HG03442 (cell line): ENCODE measurements around the gene ANKRD36C.
"Not testable (repeated sequence)": the region's sequence is repeated elsewhere in the genome, so short reads cannot be mapped to it uniquely, and the experiment has no call there.

Experiments
- ATAC-seq: cut with Tn5 transposase; IDR thresholded peaks from one replicate; pipeline ENCODE4 v1.9.1; 2021; ENCODE audit warnings: mild to moderate bottlenecking, moderate library complexity; ENCODE audit not compliant: unreplicated experiment

Gene ANKRD36C

DNA sequence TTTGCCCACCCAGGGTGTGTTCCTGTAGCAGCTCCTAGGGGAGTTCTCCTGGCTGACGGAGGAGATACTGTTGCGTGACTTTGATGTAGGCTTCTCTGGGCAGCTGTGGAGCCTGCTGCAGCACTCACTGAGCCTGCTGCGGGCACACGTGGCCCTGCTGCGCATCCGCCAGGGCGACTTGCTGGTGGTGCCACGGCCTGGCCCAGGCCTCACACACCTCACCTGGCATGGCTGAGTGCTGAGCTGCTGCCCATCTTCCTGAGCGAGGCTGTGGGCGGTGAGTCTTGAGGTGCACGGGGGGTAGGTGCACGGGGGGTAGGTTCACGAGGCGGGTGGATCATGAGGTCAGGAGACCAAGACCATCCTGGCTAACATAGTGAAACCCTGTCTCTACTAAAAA is 191.7 kb downstream of the ANKRD36C start:
- no peak for ATAC-seq

DNA sequence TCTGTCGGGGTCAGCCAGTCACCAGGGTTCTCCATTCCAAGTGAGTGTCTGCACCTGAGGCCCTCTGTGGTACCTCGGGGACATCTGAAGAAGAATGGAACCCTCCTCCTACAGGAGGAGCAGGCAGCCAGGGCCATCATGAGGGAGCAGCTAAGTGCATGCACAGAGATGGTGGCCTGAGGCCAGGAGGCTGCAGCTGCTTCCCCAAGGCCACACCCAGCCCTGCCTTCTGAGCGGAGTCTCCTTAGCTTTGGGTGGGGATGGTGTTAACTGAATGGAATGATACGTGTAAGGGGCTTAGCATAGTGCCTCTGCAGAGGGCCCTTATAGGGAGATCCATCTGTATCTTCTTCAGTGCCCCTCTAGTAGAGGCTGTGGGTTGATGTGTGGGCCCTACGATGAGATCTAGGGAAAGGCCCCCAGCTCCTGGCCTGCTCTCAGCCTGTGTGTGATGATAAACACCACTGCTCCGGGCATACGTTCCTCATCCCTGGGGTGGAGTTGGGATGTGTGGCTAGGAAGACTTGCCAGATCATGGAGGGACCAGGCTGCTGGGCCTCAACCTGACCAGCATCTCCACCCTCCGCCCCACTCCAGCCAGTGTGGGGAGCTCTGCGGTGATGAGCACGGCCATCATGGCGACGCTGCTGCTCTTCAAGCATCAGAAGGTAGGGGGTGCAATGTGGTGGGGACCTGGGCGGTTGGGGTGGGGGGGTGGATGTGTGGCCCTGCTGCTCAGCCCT is 192.3 kb downstream of the ANKRD36C start:
- not testable (repeated sequence) for ATAC-seq

DNA sequence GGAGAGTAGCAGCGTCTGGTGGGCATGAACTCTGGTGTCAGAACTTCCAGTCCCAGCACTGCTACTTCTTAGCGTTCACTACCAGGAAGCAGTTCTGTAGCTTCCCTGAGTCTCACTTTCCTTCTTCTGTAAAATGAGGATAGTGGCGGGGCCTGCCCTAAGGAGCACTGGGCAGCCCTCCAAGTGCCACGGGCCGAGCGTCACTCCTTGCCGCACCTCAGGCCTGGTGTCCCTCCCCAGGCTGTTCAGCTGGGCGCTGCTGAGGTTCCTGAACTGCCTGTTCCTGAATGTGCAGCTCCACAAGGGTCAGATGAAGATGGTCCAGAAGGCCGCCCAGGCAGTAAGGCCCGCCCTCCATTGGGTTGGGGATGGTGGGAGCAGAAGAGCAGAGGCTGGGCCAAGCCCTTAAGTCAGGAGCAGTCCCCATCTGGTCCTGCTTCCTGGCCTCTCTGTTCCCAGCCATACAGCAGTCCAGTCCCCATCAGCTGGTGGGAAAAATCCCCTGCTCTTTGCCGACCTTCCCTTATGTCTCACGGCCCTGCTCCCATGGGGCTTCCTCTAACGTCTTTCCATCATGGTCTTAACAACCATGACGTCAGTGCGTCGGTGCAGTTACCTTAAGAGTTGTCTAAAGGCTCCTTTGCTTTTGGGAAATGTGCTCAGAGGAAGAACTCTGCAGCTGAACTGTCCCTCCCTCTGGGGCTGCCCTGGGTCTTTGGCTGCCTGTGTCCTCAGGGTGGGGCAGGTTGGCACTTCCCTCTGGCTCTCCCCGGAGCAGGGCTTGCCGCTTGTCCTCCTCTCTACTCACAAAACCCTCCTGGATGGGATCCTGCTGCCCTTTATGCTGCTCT is 195.2 kb downstream of the ANKRD36C start:
- ATAC-seq = not testable (repeated sequence)

DNA sequence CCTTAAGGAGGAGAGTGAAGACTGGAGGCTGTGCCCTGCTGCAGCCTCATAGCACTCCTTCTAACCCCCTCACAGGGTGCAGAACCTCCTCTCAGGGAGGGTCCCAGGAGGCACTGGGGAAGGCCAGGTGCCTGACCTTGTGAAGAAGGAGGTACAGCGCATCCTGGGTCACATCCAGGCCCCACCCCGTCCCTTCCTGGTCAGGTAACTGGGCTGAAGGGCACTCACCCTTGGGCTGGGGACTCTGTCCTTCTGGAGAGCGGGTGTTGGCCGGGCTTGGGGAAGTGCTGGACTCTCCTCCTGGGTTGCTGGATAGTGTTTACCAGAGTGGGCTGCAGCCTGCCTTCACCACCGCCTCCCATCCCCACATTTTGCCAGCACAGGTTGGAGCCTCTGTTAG is 197.7 kb downstream of the ANKRD36C start:
- not testable (repeated sequence) for ATAC-seq

DNA sequence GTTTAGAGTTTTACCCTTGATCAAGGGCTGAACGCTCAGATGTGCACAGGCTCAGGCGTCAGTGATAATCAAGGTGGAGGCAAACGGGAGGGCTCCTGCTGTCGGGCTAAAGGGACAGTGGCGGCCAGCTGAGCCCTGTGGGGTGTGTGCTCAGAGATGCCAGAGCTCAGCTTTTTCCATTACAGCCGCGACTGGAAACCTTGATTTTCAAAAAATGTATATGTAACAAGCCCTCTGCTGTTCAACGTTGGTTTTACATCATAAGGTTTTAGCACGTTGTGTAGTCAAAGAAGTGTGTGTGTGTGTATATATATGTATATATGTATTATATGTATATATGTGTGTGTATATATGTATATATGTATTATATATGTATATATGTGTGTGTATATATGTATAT is 201.4 kb downstream of the ANKRD36C start:
- ATAC-seq = not testable (repeated sequence)

DNA sequence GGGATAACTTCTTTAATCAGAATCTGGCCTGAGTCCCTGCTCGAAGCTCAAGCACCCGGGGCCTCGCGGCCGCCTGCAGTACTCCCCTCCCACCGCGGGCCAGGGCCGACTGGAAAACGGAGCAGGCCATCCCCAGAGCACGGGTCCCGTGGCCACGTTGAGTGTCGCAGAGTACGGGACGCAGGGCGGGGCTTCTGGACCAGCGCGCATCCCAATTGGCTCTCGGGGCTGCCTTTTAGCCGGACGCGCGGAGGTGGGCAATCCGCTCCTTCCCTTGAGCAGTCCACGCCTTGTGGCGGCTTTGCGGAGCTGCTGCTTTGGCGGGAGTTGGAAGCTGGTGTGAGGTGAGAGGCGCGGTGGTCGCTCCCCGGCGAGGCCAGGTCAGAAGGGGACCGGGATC is 202.2 kb downstream of the ANKRD36C start:
- not testable (repeated sequence) for ATAC-seq

DNA sequence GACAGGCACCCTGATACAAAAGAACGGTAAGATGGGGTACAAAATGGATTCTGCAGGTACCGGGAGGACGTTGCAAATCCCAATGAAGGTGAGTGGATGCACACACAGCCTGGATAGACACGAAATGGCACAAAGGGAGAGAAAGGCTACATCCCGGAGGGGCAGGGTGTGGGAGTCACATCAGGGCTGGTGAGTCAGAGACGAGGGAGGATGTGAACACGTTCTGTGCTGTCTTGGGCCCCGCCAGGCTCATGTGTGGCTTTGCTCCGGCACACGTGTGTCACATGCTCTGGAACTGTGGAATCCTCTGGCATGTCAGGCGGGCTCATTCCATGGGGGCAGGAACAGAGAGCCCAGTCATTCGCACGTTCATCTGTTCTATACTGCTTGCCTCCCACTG is 203.0 kb downstream of the ANKRD36C start:
- not testable (repeated sequence) for ATAC-seq
